ENCODE measurements around the gene CEMIP.

DNA sequence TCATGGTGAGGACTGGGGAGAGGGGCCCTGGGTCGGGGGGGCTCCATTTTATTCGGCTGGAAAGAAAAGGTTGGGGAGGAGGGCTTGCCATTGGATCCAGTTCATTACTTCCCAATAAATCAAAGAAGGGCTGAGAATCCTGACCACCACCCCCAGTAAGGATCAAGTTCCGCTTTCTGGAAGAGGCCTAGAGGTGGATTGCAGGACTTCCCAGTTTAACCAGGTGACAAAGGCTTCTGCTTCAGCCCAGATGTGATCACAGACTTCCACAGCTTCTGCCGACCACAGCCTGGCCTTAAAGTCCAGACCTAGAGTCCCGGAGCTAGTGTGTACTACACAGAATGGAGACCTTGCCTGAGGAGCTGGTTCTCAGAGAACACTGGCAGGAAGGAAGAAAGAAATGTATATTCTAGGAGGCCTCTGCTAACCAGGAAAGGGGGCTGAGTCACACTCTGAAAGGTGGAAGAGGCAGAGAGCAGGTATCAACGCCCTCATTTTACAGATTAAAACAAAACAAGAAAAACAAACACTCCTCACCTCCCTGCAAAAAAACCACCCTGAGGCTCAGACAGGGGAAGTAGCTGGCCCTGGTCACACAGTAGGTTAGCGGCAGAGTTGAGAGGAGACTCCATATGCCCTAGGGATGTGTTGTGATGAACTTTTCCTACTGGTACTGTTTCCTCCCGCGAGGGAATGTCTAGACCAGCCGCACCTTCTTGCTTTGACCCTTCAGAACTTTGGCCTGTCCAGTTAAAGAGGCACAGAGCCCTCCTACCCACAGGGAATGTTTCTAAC lies 1.1 kb upstream of the CEMIP start:
- TF ChIP-seq, protein P1, sequence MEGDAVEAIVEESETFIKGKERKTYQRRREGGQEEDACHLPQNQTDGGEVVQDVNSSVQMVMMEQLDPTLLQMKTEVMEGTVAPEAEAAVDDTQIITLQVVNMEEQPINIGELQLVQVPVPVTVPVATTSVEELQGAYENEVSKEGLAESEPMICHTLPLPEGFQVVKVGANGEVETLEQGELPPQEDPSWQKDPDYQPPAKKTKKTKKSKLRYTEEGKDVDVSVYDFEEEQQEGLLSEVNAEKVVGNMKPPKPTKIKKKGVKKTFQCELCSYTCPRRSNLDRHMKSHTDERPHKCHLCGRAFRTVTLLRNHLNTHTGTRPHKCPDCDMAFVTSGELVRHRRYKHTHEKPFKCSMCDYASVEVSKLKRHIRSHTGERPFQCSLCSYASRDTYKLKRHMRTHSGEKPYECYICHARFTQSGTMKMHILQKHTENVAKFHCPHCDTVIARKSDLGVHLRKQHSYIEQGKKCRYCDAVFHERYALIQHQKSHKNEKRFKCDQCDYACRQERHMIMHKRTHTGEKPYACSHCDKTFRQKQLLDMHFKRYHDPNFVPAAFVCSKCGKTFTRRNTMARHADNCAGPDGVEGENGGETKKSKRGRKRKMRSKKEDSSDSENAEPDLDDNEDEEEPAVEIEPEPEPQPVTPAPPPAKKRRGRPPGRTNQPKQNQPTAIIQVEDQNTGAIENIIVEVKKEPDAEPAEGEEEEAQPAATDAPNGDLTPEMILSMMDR (IDR thresholded peaks at IDR 0.05), result no peak
- no peak for TF ChIP-seq POLR2A (IDR thresholded peaks at IDR 0.05)

All from lower leg skin (tissue), 3 donors.